Fibroblast of pulmonary artery (primary cell): ENCODE data around the gene OXLD1.

Experiments
- DNase-seq: peaks from one replicate; pipeline ENCODE4 v3.0.0-alpha.2; 2010; ENCODE audit warnings: low read depth
- H3K4me3 ChIP-seq: replicated peaks from 2 replicates; pipeline ENCODE4 v1.5.1; 2011; ENCODE audit warnings: low read depth, mild to moderate bottlenecking, control low read depth, low read length, moderate library complexity
- CTCF ChIP-seq: IDR thresholded peaks from 2 replicates; pipeline ENCODE4 v1.5.1; 2011; ENCODE audit warnings: mild to moderate bottlenecking, control low read depth, low read length, inconsistent platforms; ENCODE audit errors: missing control alignments

The OXLD1 gene

GRCh38 chr17:81700353-81701287 is 34.2 kb upstream of the OXLD1 start:
- H3K4me3 ChIP-seq: no peak overlapping the region
- no peak for DNase-seq
- TF ChIP-seq CTCF: no peak

GRCh38 chr17:81697261-81698044 is 31.0 kb upstream of the OXLD1 start:
- no peak for TF ChIP-seq CTCF
- no peak for DNase-seq
- no peak overlapping the region for H3K4me3 ChIP-seq

- no peak overlapping the region for H3K4me3 ChIP-seq
- TF ChIP-seq CTCF: no peak
- DNase-seq: no peak
Measured at GRCh38 chr17:81696218-81696941, 30.0 kb upstream of the OXLD1 start.

GRCh38 chr17:81695801-81696200 is 29.4 kb upstream of the OXLD1 start:
- no peak for TF ChIP-seq CTCF
- DNase-seq: no peak
- H3K4me3 ChIP-seq: no peak overlapping the region

- no peak for TF ChIP-seq CTCF
- H3K4me3 ChIP-seq: no peak overlapping the region
- no peak for DNase-seq
Measured at GRCh38 chr17:81695211-81695610, 28.8 kb upstream of the OXLD1 start.

GRCh38 chr17:81694810-81695209 is 28.4 kb upstream of the OXLD1 start:
- TF ChIP-seq CTCF: no peak
- no peak for DNase-seq
- no peak overlapping the region for H3K4me3 ChIP-seq
